NCI-H2107 (cell line): ENCODE measurements around the gene PTPRN2.
"Not testable (repeated sequence)": the region's sequence is repeated elsewhere in the genome, so short reads cannot be mapped to it uniquely, and the experiment has no call there.

Experiments
- DNase-seq: peaks from one replicate; lab custom pipeline; 2025; lab: John Stamatoyannopoulos, UW

The PTPRN2 gene

DNA sequence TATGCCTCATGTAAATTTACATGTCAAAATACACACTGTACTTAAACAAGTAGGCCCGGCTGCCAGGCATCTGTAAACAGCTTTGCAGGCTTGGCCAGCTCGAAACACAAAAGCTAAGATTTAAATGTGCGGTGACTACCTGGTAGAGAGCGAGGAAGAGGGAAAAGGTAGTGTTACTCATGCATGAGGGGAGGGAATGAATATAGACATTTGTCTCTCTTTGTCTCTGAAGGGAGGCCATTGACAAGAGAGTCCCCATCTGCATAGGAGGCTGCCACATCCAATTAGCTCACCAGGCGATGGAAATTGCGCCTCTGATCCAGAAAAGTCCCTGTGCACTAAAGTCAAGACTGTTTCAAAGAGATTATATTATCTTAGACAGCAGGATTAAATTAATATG, 535.8 kb downstream of the PTPRN2 start:
- DNase-seq, result no peak

DNA sequence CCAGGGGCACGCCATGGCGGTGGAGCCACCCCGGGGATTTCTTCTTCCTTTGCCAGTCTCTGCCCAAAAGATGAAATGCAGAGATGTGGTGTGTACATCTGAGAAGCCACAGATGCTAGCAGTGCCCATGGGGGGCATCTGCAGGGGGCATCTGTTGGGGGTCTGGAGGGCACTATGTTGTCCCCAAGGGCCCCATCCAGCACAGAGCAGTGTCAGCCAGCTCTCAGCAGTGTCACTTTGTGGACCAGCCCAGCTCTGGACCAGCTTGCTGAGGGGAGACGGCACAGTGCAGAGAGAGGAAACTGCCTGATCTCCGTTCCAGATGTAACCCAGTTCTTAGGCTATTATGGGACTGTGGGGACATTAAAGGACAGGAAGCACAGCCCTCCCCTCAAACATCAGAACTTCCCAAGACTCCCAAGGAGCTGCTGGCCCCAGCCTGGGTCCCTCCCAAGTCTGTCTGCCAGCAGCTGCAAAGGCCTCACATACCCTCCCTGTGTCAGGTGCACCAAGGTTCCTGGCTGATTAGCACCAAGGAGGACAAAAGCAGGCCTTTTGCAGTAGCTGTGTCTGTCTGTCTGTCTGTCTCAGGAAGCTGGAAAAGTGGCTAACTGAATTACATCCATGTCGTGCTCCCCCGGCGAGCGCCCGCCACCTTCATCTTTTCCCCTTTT, 536.5 kb downstream of the PTPRN2 start:
- no peak for DNase-seq

DNA sequence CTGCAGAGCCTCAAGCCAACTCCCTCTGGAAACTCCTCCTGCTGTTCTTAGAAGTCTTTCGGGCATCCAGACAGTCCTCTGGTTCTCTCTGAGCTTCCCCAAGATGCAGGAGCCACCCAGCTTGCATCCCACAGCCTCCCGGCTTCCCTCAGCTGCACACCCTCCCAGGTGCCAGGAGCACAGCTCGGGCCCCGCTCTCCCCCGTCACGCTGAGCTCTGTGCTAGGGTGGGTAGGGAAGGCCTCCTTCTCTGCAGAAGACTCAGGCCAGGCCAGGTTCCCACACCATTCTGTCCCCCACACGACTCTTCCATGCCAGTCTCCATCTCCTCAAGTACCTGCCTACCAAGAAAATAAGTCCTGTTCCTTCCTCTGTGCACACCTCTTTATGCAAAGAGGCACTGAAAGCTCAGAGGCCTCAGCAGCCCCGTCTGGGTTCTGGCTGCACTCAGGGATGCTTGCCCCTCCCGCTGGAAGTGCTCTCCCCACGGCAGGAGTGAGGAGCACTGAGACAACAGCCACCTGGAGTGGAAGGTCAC, 537.1 kb downstream of the PTPRN2 start:
- no peak for DNase-seq

DNA sequence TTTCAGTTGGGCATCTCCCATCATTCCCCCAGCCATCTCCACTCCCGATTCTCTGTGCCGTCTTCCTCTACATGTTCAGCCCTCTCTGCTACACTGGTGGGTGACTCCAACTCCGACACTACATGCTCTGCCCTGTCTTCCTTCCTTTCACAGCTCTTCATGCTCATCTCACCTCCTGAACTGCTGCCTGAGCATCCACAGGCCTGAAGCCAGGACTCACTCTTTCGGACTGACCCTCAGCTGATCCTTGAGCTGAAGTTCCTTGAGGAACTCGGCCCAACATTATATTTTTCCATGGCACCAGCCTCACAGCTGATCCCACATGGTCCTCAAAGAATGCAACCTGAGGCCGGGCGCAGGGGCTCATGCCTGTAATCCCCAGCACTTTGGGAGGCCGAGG, 538.4 kb downstream of the PTPRN2 start:
- no peak for DNase-seq

GRCh38 chr7:158048569-158048968, 539.1 kb downstream of the PTPRN2 start:
- no peak for DNase-seq

GRCh38 chr7:158047391-158048059, 540.1 kb downstream of the PTPRN2 start:
- no peak for DNase-seq

DNA sequence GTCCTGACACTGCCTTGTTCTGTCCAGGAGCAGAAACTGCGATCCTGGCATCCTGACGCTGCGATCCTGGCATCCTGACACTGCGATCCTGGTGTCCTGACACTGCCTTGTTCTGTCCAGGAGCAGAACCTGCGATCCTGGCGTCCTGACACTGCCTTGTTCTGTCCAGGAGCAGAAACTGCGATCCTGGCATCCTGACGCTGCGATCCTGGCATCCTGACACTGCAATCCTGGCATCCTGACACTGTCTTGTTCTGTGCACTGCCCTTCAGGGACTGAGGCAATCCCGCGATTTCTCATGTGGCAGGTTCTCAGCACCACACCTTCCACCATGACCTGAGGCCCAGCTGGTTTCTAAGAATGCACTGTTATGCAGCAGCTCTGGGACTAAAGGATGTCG, 541.4 kb downstream of the PTPRN2 start:
- not testable (repeated sequence) for DNase-seq

DNA sequence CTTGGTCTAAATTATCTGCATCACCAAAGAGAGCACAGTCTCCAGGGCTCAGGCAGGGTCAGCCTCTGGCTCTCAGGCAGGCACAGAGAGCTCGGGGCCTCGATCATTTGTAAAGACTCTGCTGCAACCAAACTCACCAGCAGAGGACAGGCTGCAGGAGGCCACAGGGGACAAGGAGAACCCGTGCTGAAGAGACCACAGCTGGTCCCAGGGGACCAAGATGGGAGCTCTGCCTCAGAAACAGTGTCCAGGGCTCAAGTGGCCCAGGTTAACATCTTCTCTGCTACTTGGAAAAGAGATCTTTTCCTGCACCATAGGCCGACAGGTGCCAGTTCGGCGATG, 543.2 kb downstream of the PTPRN2 start:
- DNase-seq, result no peak

- DNase-seq, result no peak
These were observed 543.8 kb downstream of the PTPRN2 start for GRCh38 chr7:158043551-158044481.

- DNase-seq, result no peak
These were observed 545.3 kb downstream of the PTPRN2 start for GRCh38 chr7:158042156-158042880.

GRCh38 chr7:158040199-158040598, 547.4 kb downstream of the PTPRN2 start:
- DNase-seq, result no peak

DNA sequence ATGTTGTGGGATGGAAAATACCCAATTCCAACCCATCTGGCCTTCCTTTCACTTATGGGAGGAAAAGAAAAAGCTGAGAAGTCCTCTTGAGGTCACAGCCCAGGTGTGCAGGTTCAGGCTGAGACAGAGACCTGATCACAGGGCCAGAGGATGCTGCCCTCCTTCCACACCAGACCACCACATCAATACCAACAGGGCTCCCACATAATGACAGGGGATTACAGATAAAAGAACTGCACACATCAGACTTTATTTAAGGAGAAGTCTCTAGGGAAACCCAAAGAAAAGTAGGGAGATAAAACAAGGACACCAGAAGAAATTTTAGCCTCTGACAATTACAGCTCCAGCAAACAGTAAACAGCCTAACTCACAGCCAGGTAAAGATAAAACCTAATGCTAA, 548.4 kb downstream of the PTPRN2 start:
- DNase-seq, result no peak

GRCh38 chr7:158037211-158037610, 550.4 kb downstream of the PTPRN2 start:
- no peak for DNase-seq

DNA sequence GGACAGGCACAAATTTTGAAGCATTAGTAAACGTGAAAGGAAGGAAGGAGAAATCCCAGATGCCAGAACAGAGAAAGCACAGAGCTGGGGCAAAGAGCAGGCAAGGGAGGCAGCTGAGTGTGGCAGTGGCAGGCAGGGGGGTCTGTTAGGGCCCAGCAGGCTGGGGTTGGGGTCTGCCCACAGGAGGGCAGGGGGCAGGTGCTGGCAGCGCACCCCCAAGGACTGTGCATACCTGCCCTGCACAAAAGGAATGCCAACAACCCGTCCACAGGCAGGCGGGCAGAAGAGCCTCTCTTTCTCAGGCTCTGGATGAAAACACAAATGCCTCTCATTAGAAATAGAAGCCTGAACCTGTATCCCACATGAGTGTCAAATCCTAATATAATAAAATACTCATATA, 552.3 kb downstream of the PTPRN2 start:
- DNase-seq, result no peak

- no peak for DNase-seq
These were observed 553.1 kb downstream of the PTPRN2 start for GRCh38 chr7:158034571-158034970.

DNA sequence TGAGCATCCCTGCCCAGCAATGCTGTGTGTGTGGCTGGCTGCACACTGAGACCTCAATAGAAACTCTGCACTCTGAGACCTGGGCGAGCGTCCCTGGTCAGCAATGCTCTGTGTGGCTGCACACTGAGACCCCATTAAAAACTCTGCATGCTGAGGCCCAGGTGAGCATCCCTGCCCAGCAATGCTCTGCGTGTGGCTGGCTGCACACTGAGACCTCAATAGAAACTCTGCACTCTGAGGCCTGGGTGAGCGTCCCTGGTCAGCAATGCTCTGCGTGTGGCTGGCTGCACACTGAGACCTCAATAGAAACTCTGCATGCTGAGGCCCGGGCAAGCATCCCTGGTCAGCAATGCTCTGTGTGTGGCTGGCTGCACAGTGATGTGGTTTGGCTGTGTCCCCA, 553.7 kb downstream of the PTPRN2 start:
- DNase-seq, result not testable (repeated sequence)

GRCh38 chr7:158033196-158033595, 554.4 kb downstream of the PTPRN2 start:
- no peak for DNase-seq

DNA sequence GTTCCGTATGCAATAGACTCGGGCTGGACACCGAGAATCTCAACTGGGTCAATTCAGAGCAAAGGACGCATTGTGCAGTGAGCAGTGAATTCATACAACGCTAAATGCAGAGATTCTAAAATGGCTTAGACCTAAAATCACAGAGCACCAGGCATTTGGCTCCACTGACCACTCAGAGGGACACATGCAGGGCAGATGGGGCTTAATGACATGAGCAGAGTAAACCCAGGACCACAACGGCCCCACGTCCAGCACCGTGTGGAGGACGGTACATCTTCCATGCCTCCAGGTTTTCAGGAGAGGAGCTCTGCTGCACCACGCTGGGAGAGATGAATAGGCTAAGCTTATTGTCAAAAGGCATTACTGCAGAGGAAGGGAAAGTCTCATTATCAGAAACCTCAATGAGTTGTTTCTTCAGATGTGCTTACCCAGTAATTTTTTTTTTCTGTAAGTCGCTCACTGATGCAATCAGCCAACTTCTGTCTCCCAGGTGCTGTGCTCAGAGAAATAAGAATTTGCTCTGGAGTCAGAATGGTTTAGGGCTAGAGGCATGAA, 555.0 kb downstream of the PTPRN2 start:
- no peak for DNase-seq

GRCh38 chr7:158031867-158032308, 555.7 kb downstream of the PTPRN2 start:
- no peak for DNase-seq

- no peak for DNase-seq
These were observed 557.1 kb downstream of the PTPRN2 start for GRCh38 chr7:158030566-158030965.

- no peak for DNase-seq
These were observed 557.6 kb downstream of the PTPRN2 start for GRCh38 chr7:158030071-158030470.

DNA sequence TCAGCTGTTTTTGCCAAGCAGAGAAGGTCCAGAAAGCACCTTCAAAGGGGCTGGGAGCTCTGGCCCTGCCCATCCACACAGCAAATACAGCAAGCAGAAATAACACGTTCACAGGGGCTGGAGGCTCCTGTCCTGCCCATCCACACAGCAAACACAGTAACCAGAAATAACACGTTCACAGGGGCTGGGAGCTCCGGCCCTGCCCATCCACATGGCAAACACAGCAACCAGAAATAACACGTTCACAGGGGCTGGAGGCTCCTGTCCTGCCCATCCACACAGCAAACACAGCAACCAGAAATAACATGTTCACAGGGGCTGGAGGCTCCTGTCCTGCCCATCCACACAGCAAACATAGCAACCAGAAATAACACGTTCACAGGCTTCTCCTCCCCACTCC, 558.1 kb downstream of the PTPRN2 start:
- no peak for DNase-seq
